D721Med (cell line): Measurements from ENCODE around the gene RBM26.

Source experiments
- DNase-seq: peaks from one replicate; pipeline ENCODE4 v3.0.0; 2011; ENCODE audit warnings: low spot score; ENCODE audit not compliant: insufficient read length
- FAIRE-seq: peaks from 2 replicates; lab custom pipeline; 2011; peaks lifted over from hg19 to GRCh38; lab: Jason Lieb, UNC
- TF ChIP-seq, protein P1 (sequence below): IDR thresholded peaks from 2 replicates; pipeline ENCODE4 v1.5.1; 2012; ENCODE audit warnings: mild to moderate bottlenecking, control low read depth; ENCODE audit not compliant: insufficient read depth; ENCODE audit errors: missing control alignments

Gene RBM26

DNA sequence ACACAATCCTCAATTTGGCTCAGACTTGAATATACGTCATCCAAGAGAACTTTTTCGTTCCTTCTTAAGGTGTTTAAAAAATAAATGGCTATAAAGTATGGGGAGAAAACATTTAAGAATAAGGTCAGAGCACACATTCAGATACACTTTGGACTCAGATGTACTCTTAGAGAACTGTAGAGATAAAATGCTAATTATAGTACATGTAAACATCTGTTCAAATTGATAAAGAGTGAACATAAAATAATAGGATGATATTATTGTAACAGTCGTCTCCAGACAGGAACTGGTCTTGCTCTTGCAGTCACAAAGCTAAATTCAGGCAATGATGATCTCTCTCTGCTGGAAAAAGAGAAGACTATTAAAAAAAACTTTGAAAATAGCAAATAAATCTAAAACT is 91.4 kb downstream of the RBM26 start:
- FAIRE-seq = no peak
- TF ChIP-seq, protein P1, sequence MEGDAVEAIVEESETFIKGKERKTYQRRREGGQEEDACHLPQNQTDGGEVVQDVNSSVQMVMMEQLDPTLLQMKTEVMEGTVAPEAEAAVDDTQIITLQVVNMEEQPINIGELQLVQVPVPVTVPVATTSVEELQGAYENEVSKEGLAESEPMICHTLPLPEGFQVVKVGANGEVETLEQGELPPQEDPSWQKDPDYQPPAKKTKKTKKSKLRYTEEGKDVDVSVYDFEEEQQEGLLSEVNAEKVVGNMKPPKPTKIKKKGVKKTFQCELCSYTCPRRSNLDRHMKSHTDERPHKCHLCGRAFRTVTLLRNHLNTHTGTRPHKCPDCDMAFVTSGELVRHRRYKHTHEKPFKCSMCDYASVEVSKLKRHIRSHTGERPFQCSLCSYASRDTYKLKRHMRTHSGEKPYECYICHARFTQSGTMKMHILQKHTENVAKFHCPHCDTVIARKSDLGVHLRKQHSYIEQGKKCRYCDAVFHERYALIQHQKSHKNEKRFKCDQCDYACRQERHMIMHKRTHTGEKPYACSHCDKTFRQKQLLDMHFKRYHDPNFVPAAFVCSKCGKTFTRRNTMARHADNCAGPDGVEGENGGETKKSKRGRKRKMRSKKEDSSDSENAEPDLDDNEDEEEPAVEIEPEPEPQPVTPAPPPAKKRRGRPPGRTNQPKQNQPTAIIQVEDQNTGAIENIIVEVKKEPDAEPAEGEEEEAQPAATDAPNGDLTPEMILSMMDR = no peak

GRCh38 chr13:79312340-79312855 is 93.7 kb downstream of the RBM26 start:
- DNase-seq (no peak), FAIRE-seq (no peak)
- TF ChIP-seq, protein P1 = no peak

More for the DNA sequence above, 91.4 kb downstream of the RBM26 start:
- DNase-seq = no peak

DNA sequence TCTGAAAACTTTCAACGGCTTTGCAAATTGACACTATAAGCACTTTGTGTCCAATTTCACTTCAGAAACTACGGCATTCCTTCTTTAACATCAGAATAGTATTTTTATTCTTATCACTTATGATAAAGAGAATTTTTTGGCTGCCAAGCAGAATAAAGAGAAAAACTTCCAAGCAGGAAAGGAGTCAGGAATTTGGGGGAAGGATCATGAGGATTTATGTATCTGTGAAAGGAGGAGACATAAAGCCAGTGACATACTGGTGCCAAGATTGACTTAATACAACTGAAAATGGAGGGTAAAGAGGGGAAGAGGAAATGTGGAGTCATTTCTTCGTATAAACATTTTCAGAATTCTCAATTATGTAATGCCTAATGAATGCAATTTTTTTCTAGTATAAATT is 94.7 kb downstream of the RBM26 start:
- FAIRE-seq = no peak
- TF ChIP-seq, protein P1 = no peak
- no peak for DNase-seq

DNA sequence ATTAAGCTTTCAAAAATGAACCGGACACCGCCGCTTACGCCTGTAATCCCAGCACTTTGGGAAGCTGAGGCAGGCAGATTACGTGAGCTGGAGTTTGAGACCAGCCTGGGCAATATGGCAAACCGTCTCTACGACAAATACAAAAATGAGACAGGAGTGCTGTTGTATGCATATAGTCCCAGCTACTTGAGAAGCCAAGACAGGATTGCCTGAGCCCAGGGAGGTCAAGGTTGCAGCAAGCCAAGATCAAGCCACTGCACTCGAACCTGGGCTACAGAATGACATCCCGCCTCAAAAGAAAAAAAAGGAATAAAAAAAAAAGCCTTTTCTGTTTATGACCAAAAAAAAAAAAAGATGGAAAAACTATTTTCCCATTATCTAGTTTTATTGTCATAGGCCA is 96.4 kb downstream of the RBM26 start:
- DNase-seq = no peak
- TF ChIP-seq, protein P1 = no peak
- no peak for FAIRE-seq

DNA sequence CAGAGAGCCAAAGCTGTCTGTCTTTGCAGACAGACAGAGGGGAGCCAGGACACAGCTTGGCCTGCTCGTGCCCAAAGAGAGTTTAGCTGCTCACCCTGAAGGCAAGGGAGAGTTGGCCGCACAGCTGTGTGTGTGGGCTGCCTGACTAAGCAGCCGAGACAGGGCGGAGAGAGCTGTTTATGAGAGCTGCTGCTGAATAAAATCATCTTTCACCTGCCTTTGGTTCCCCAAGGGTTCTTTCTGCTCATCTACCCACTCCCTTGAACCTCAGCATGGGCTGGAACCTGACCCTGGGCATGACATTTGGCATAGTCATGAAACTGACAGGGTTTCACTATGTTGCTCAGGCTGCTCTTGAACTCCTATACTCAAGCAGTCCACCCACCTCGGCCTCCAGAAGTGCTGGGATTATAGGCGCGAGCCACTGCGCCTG is 98.2 kb downstream of the RBM26 start:
- no peak for DNase-seq
- no peak for FAIRE-seq
- TF ChIP-seq, protein P1 = no peak

- DNase-seq (no peak), FAIRE-seq (no peak)
- TF ChIP-seq, protein P1 = no peak
Observed at GRCh38 chr13:79307433-79307861, 98.6 kb downstream of the RBM26 start.

DNA sequence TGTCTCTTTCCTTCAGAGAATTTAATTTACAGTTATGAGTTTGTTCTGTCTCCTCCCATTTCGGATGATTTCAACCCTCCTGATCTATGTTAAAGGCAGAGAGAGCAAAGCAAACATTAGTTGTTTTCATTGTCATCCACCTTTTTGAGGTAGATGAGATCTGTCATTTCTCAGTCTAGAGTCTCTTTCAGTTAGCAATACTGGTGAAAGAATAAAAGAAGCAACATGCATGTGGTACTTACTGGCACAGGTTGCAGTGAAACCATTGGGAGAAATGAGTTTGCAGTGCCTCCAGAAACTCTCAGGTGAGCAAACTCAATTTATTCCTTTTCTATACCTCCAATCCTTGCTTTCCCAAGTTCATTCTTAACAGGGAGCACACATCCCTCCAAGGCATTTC is 99.4 kb downstream of the RBM26 start:
- TF ChIP-seq, protein P1 = no peak
- no peak for DNase-seq
- no peak for FAIRE-seq
